ENCODE measurements around the gene DAB1. TPM values are rescaled to one million over a fixed set of nuclear protein-coding genes. Genes with fewer than 3 reads are reported as not detected.

Gene DAB1
- total and polyA plus RNA-seq, 7 donors, result under 0.01 to 1.1 (median 0.75) TPM; not detected in 1

GRCh38 chr1:57118948-57119603 is 304.8 kb downstream of the DAB1 start:
- no peak overlapping the region for H3K4me3 ChIP-seq
- no peaks in the 10 kb centered on the region for H3K36me3 ChIP-seq
- intact Hi-C loops (cut with DNase I), result no loop called here
- TF ChIP-seq CTCF (IDR thresholded peaks at IDR 0.05), result no peak
- no peak for TF ChIP-seq POLR2AphosphoS5 (IDR thresholded peaks at IDR 0.05)
- TF ChIP-seq POLR2A (IDR thresholded peaks at IDR 0.05), result no peak
- TF ChIP-seq EP300 (IDR thresholded peaks at IDR 0.05), result no peak
- H3K27ac ChIP-seq, result no peak overlapping the region
- no peak for DNase-seq
- no peaks in the 10 kb centered on the region for H3K9me3 ChIP-seq
- no peaks in the 10 kb centered on the region for H3K27me3 ChIP-seq
- peaks cover 0 to 9% (median under 1%) of the 10 kb centered on the region in 4 donors for H3K4me1 ChIP-seq
- 16 to 49% methylated on average over 4 of the region's 4 CpGs for WGBS, 2 donors

DNA sequence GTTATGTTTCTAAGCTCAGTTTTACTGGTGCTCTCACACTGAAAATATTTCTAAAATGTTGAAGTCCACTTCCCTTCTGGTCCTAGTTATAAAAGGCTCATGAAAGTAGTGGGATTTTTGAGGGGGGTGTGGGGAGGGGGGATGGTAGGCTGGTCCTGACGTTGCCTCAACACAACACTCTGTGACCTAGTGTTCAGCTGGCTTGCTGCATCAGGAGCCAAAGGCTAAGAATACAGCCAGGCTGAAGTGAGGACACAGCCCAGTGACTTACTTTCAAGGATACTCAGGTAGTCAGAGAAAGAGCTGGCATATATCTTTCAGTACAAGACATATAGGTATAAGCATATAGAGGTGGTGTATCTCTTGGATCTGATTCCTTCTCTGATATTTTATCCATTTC is 306.1 kb downstream of the DAB1 start:
- H3K9me3 ChIP-seq, result no peaks in the 10 kb centered on the region
- 22 to 52% methylated on average over 1 of the region's 1 CpG for WGBS, 2 donors
- no peaks in the 10 kb centered on the region for H3K27me3 ChIP-seq
- TF ChIP-seq EP300 (IDR thresholded peaks at IDR 0.05), result no peak
- TF ChIP-seq CTCF (IDR thresholded peaks at IDR 0.05), result no peak
- TF ChIP-seq POLR2A (IDR thresholded peaks at IDR 0.05), result no peak
- no peak for TF ChIP-seq POLR2AphosphoS5 (IDR thresholded peaks at IDR 0.05)
- H3K36me3 ChIP-seq, result no peaks in the 10 kb centered on the region
- intact Hi-C loops (cut with DNase I), result no loop called here
- peaks cover 0 to 20% (median 2%) of the 10 kb centered on the region in 4 donors for H3K4me1 ChIP-seq
- H3K4me3 ChIP-seq, result no peak overlapping the region
- H3K27ac ChIP-seq, result no peak overlapping the region
- DNase-seq, result no peak

DNA sequence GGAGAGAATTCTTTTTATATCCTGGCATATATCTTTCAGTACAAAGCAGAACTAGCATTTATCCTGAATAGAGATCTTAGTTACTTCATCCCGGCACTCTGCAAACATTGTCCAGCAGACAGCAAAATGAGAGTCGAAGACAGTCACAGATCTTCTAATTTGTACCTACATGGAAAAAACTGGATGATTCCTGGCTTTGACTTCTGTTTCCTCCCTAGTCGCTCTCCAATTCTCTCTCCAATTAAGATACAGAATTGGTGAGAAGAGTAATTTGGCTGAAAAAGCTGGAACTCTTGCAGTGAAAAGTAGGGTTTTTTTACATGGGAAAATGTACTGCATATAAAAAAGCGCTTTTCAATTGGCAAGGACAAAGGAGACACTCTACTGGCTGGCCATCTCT is 307.0 kb downstream of the DAB1 start:
- TF ChIP-seq CTCF (IDR thresholded peaks at IDR 0.05) (no peak), POLR2A (IDR thresholded peaks at IDR 0.05) (no peak), POLR2AphosphoS5 (IDR thresholded peaks at IDR 0.05) (no peak), EP300 (IDR thresholded peaks at IDR 0.05) (no peak)
- no peaks in the 10 kb centered on the region for H3K36me3 ChIP-seq
- 64 to 75% methylated on average over 4 of the region's 4 CpGs for WGBS, 2 donors
- intact Hi-C loops (cut with DNase I), result no loop called here
- no peaks in the 10 kb centered on the region for H3K9me3 ChIP-seq
- no peak for DNase-seq
- H3K27ac ChIP-seq, result no peak overlapping the region
- H3K4me3 ChIP-seq, result no peak overlapping the region
- no peaks in the 10 kb centered on the region for H3K27me3 ChIP-seq
- H3K4me1 ChIP-seq, result peaks cover 0 to 24% (median 6%) of the 10 kb centered on the region in 4 donors

GRCh38 chr1:57115030-57115614 is 308.7 kb downstream of the DAB1 start:
- H3K9me3 ChIP-seq, result no peaks in the 10 kb centered on the region
- no peaks in the 10 kb centered on the region for H3K27me3 ChIP-seq
- TF ChIP-seq EP300 (IDR thresholded peaks at IDR 0.05), result no peak
- TF ChIP-seq CTCF (IDR thresholded peaks at IDR 0.05), result no peak
- no peak for TF ChIP-seq POLR2AphosphoS5 (IDR thresholded peaks at IDR 0.05)
- TF ChIP-seq POLR2A (IDR thresholded peaks at IDR 0.05), result no peak
- H3K4me1 ChIP-seq, result peaks cover 0 to 39% (median 10%) of the 10 kb centered on the region in 4 donors
- no peak for DNase-seq
- 91 to 93% methylated on average over 4 of the region's 4 CpGs for WGBS, 2 donors
- H3K27ac ChIP-seq, result no peak overlapping the region
- no peaks in the 10 kb centered on the region for H3K36me3 ChIP-seq
- no peak overlapping the region for H3K4me3 ChIP-seq
- intact Hi-C loops (cut with DNase I), result no loop called here

Data from sigmoid colon (tissue), 7 donors.